NCI-H1694 (cell line): ENCODE measurements around the gene RELCH.

ENCODE experiments used
- DNase-seq: peaks from one replicate; lab custom pipeline; 2025; lab: John Stamatoyannopoulos, UW

Gene RELCH

GRCh38 chr18:62323483-62324180 lies 136.6 kb downstream of the RELCH start:
- DNase-seq: no peak

- DNase-seq: no peak
These were observed 137.2 kb downstream of the RELCH start for GRCh38 chr18:62324181-62324828.

- DNase-seq: no peak
These were observed 138.1 kb downstream of the RELCH start, which contains the start of gene TNFRSF11A for GRCh38 chr18:62324917-62325805. TSS of gene TNFRSF11A (plus strand) at chr18:62325310. CDS start at chr18:62325353, 43 bp downstream.

GRCh38 chr18:62325806-62326645 lies 139.0 kb downstream of the RELCH start:
- no peak for DNase-seq

GRCh38 chr18:62326646-62327348 lies 139.7 kb downstream of the RELCH start:
- no peak for DNase-seq

GRCh38 chr18:62327977-62328376 lies 140.9 kb downstream of the RELCH start:
- DNase-seq: no peak

- DNase-seq: no peak
These were observed 141.8 kb downstream of the RELCH start for GRCh38 chr18:62328586-62329525.

GRCh38 chr18:62329691-62330454 lies 142.8 kb downstream of the RELCH start:
- no peak for DNase-seq

- no peak for DNase-seq
These were observed 143.6 kb downstream of the RELCH start for GRCh38 chr18:62330650-62331049.

- no peak for DNase-seq
These were observed 144.7 kb downstream of the RELCH start for GRCh38 chr18:62331581-62332356.

- no peak for DNase-seq
These were observed 145.4 kb downstream of the RELCH start for GRCh38 chr18:62332431-62332830.

- DNase-seq: no peak
These were observed 146.1 kb downstream of the RELCH start for GRCh38 chr18:62332964-62333695.

- no peak for DNase-seq
These were observed 147.1 kb downstream of the RELCH start for GRCh38 chr18:62334120-62334519.

GRCh38 chr18:62335494-62335893 lies 148.4 kb downstream of the RELCH start:
- DNase-seq: no peak

- no peak for DNase-seq
These were observed 149.6 kb downstream of the RELCH start for GRCh38 chr18:62336618-62337017.

GRCh38 chr18:62337336-62337735 lies 150.3 kb downstream of the RELCH start:
- no peak for DNase-seq

- no peak for DNase-seq
These were observed 151.5 kb downstream of the RELCH start for GRCh38 chr18:62338446-62339105.
